ENCODE results near the gene AGPAT2.

- no peak for TF ChIP-seq CTCF (IDR thresholded peaks at IDR 0.05)
- TF ChIP-seq EZH2 (IDR thresholded peaks at IDR 0.05), result no peak
Observed at GRCh38 chr9:136679431-136679941, 7.8 kb downstream of the AGPAT2 start.
